Measurements from ENCODE around the gene POLR3E. TPM values are rescaled to one million over a fixed set of nuclear protein-coding genes. Genes with fewer than 3 reads are reported as not detected.

The POLR3E gene
- total and polyA plus RNA-seq, 5 donors from 2014 or later, result 10.2 to 249 (median 16.2) TPM

DNA sequence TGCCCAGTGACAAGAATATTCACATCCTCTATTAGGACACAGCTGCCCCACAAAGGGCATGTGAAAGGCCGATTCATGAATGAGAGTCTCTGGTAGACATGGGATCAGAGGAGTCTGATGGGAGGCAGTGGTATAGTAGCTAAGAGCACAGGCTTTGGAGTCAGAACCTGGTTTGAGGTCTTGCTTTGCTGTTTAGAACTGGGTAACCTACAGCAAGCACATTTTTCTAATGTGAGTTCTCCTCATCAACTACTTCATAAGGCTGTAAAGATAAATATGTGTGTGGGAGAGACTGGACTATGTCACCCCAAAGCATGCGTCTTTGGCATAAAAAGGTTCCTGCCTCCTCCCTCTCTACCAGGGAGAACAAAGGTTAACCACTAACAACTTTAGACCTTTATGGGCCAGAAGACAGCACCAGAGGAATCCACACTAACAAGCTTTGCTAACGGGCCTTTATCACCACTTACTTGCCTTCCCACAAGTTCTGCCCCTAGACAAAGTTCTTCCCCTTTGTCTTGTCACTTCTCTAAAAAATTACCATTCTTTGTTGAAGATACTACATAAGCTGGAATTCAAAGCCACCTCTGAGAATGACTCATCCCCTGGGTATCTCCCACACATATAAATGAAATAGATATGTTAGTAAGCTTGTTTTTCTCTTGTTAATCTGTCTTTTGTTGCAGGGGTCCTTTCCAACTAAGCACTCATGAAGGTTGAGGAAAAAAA is 56.1 kb downstream of the POLR3E start:
- H3K27me3 Mint-ChIP-seq, result no peaks in the 10 kb centered on the region
- Histone ChIP-seq H3K4me3 (ENCODE audit: low read depth, low read length) (peak overlapping the region; percentile 53), H3K9me3 (ENCODE audit: control insufficient read depth in 2 of 2, low read length in 2 of 2) (no peaks in the 10 kb centered on the region), H3K36me3 (ENCODE audit: control insufficient read depth, insufficient read depth, low read length) (peaks cover 46% of the 10 kb centered on the region), H3K4me1 (ENCODE audit: control insufficient read depth, insufficient read depth, low read length, poor library complexity, severe bottlenecking) (peaks cover 57% of the 10 kb centered on the region), H3K27ac (ENCODE audit: insufficient read depth, low read length, poor library complexity, severe bottlenecking) (peak overlapping the region; percentile 62), H3K27me3 (ENCODE audit: control insufficient read depth, insufficient read depth, low read length) (no peaks in the 10 kb centered on the region)
- H3K4me3 Mint-ChIP-seq, result peak overlapping the region; percentile 39 to 70 (median 56)
- peaks cover 0 to 1% (median 0%) of the 10 kb centered on the region in 7 donors for H3K9me3 Mint-ChIP-seq
- peaks cover 39% of the 10 kb centered on the region for H3K36me3 Mint-ChIP-seq
- peaks cover 35 to 66% (median 49%) of the 10 kb centered on the region in 4 donors for H3K4me1 Mint-ChIP-seq
- ATAC-seq (ENCODE audit: low read depth in 2 of 2) (peak in 1 of 2 donors; percentile 32), DNase-seq (peak in 1 of 3 donors; percentile 44)
- peak overlapping the region; percentile 64 to 93 (median 76) for H3K27ac Mint-ChIP-seq

- no peaks in the 10 kb centered on the region for H3K27me3 ChIP-seq (ENCODE audit: control insufficient read depth, insufficient read depth, low read length)
- H3K36me3 Mint-ChIP-seq, result peaks cover 35% of the 10 kb centered on the region
- H3K27ac Mint-ChIP-seq, result peak overlapping the region; percentile 64 to 93 (median 87)
- H3K4me3 ChIP-seq (ENCODE audit: low read depth, low read length), result peak overlapping the region; percentile 53
- peak overlapping the region; percentile 39 to 70 (median 56) for H3K4me3 Mint-ChIP-seq
- ATAC-seq (ENCODE audit: low read depth in 2 of 2), result no peak
- H3K9me3 Mint-ChIP-seq, result peaks cover 0 to 1% (median 0%) of the 10 kb centered on the region in 7 donors
- H3K27ac ChIP-seq (ENCODE audit: insufficient read depth, low read length, poor library complexity, severe bottlenecking), result peak overlapping the region; percentile 70
- H3K36me3 ChIP-seq (ENCODE audit: control insufficient read depth, insufficient read depth, low read length), result peaks cover 39% of the 10 kb centered on the region
- peaks cover 30 to 72% (median 54%) of the 10 kb centered on the region in 4 donors for H3K4me1 Mint-ChIP-seq
- H3K9me3 ChIP-seq (ENCODE audit: control insufficient read depth in 2 of 2, low read length in 2 of 2), result no peaks in the 10 kb centered on the region
- H3K27me3 Mint-ChIP-seq, result no peaks in the 10 kb centered on the region
- DNase-seq, result no peak
- H3K4me1 ChIP-seq (ENCODE audit: control insufficient read depth, insufficient read depth, low read length, poor library complexity, severe bottlenecking), result peaks cover 64% of the 10 kb centered on the region
These were observed 56.8 kb downstream of the POLR3E start for GRCh38 chr16:22353933-22354541.

DNA sequence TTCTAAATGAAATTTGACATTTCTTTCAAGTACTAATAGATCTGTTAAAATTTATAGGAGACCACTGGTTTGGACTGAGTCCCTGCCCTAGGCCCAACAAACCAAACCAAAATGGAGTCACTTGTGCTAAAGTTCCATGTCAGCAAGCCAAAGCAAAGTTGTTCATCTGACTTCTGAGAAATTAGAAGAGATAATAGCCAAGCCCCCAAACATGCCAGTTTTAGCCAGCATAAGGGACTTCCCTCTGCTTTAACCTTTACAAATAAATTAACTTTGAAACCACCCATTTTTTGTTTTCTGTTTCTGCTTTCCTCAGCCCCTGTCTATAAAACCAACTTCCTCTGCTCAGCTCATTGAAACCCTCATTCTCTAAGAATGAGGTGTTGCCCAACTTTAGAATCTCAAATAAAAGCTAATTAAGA is 58.3 kb downstream of the POLR3E start:
- Mint-ChIP-seq H3K36me3 (peaks cover 35% of the 10 kb centered on the region), H3K9me3 (peaks cover 0 to 1% (median 0%) of the 10 kb centered on the region in 7 donors), H3K4me3 (peak overlapping the region; percentile 19 to 68 (median 49)), H3K4me1 (peaks cover 29 to 84% (median 58%) of the 10 kb centered on the region in 4 donors), H3K27ac (peak overlapping the region; percentile 2 to 82 (median 64)), H3K27me3 (no peaks in the 10 kb centered on the region)
- peak overlapping the region; percentile 66 for H3K4me3 ChIP-seq (ENCODE audit: low read depth, low read length)
- peak in 2 of 3 donors; percentile 48 to 76 for DNase-seq
- peak in 1 of 2 donors; percentile 17 for ATAC-seq (ENCODE audit: low read depth in 2 of 2)
- H3K4me1 ChIP-seq (ENCODE audit: control insufficient read depth, insufficient read depth, low read length, poor library complexity, severe bottlenecking), result peaks cover 79% of the 10 kb centered on the region
- no peaks in the 10 kb centered on the region for H3K9me3 ChIP-seq (ENCODE audit: control insufficient read depth in 2 of 2, low read length in 2 of 2)
- H3K27me3 ChIP-seq (ENCODE audit: control insufficient read depth, insufficient read depth, low read length), result no peaks in the 10 kb centered on the region
- H3K27ac ChIP-seq (ENCODE audit: insufficient read depth, low read length, poor library complexity, severe bottlenecking), result peak overlapping the region; percentile 70
- peaks cover 31% of the 10 kb centered on the region for H3K36me3 ChIP-seq (ENCODE audit: control insufficient read depth, insufficient read depth, low read length)

DNA sequence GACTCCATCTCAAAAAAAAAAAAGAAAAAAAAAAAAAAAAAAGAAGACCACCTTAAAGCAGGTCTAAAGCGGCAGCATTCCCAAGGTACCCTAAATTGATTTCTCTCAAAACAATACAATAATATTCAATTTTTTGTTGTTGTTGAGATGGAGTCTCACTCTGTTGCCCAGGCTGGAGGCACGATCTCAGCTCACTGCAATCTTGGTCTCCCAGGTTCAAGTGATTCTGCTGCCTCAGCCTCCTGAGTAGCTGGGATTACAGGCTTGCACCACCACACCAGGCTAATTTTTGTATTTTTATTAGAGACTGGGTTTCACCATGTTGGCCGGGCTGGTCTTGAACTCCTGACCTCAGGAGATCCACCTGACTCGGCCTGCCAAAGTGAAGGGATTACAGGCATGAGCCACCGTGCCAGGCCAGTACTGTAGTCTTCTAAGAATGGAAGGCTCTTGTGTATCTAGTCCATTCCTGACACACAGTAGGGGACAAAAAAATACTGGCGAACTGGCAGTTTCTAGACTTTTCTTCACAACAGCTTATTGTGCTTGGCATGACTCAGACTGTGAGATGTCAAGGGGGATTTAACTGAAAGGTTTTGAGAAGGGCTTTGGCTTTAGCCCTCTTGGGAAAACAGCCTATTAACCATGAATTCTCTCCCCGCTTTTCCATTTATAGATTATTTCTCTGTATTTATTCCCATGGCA is 59.9 kb downstream of the POLR3E start:
- Mint-ChIP-seq H3K27ac (peak overlapping the region; percentile 89 to 95 (median 93)), H3K4me3 (peak overlapping the region; percentile 53 to 90 (median 82)), H3K36me3 (peaks cover 29% of the 10 kb centered on the region), H3K27me3 (no peaks in the 10 kb centered on the region), H3K9me3 (peaks cover 0 to 1% (median 0%) of the 10 kb centered on the region in 7 donors), H3K4me1 (peaks cover 35 to 88% (median 63%) of the 10 kb centered on the region in 4 donors)
- peak overlapping the region; percentile 83 for H3K27ac ChIP-seq (ENCODE audit: insufficient read depth, low read length, poor library complexity, severe bottlenecking)
- no peak for DNase-seq
- H3K36me3 ChIP-seq (ENCODE audit: control insufficient read depth, insufficient read depth, low read length), result peaks cover 22% of the 10 kb centered on the region
- H3K27me3 ChIP-seq (ENCODE audit: control insufficient read depth, insufficient read depth, low read length), result no peaks in the 10 kb centered on the region
- H3K4me3 ChIP-seq (ENCODE audit: low read depth, low read length), result peak overlapping the region; percentile 72
- no peaks in the 10 kb centered on the region for H3K9me3 ChIP-seq (ENCODE audit: control insufficient read depth in 2 of 2, low read length in 2 of 2)
- peaks cover 83% of the 10 kb centered on the region for H3K4me1 ChIP-seq (ENCODE audit: control insufficient read depth, insufficient read depth, low read length, poor library complexity, severe bottlenecking)
- ATAC-seq (ENCODE audit: low read depth in 2 of 2), result peak; percentile 18 to 20

DNA sequence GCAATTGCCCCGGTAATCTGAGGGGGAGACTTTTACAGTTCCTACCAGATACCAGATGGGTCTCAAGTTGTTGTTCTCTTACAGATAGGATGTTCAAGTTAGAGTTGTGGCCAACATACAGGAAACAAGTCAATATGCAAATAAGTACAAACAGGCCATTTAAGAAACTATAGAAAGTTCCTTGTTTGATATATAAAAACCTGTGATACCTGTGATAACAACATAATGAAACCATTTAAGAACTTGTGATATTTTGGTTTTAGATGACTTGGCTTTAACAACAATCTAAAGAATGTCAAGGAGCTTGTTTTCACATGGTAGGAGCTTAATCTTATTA is 60.4 kb downstream of the POLR3E start:
- Mint-ChIP-seq H3K9me3 (peaks cover 0 to 1% (median 0%) of the 10 kb centered on the region in 7 donors), H3K27me3 (no peaks in the 10 kb centered on the region), H3K36me3 (peaks cover 33% of the 10 kb centered on the region), H3K27ac (peak overlapping the region; percentile 89 to 95 (median 93)), H3K4me3 (peak overlapping the region; percentile 53 to 90 (median 82)), H3K4me1 (peaks cover 35 to 88% (median 65%) of the 10 kb centered on the region in 4 donors)
- no peaks in the 10 kb centered on the region for H3K9me3 ChIP-seq (ENCODE audit: control insufficient read depth in 2 of 2, low read length in 2 of 2)
- peak; percentile 71 to 73 for ATAC-seq (ENCODE audit: low read depth in 2 of 2)
- DNase-seq, result peak in 2 of 3 donors; percentile 65 to 77
- H3K27me3 ChIP-seq (ENCODE audit: control insufficient read depth, insufficient read depth, low read length), result no peaks in the 10 kb centered on the region
- peak overlapping the region; percentile 72 for H3K4me3 ChIP-seq (ENCODE audit: low read depth, low read length)
- peaks cover 83% of the 10 kb centered on the region for H3K4me1 ChIP-seq (ENCODE audit: control insufficient read depth, insufficient read depth, low read length, poor library complexity, severe bottlenecking)
- H3K27ac ChIP-seq (ENCODE audit: insufficient read depth, low read length, poor library complexity, severe bottlenecking), result peak overlapping the region; percentile 83
- H3K36me3 ChIP-seq (ENCODE audit: control insufficient read depth, insufficient read depth, low read length), result peaks cover 23% of the 10 kb centered on the region

DNA sequence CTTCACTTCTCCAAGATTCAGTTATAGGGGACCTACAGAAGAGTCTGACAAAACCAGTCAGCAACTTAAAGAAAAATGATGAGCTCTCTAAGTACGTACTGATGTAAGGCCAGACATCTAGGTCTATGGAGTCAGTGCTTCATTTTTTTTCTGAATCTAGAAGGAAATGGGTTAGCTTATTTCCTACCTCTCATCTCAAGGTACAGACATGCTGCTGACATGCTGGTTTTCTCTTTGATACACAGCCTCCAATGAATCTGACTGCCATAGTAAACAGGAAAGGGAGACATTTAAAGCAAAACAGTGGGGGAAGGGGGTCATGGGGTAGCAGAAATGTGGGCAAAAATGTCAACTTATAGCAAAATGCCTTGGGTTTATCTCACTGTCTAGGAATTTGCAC is 60.8 kb downstream of the POLR3E start:
- Mint-ChIP-seq H3K4me3 (peak overlapping the region; percentile 53 to 90 (median 82)), H3K27me3 (no peaks in the 10 kb centered on the region), H3K9me3 (peaks cover 0 to 1% (median 0%) of the 10 kb centered on the region in 7 donors), H3K27ac (peak overlapping the region; percentile 89 to 95 (median 93)), H3K36me3 (peaks cover 36% of the 10 kb centered on the region), H3K4me1 (peaks cover 36 to 87% (median 65%) of the 10 kb centered on the region in 4 donors)
- peak overlapping the region; percentile 72 for H3K4me3 ChIP-seq (ENCODE audit: low read depth, low read length)
- peak; percentile 75 to 84 for ATAC-seq (ENCODE audit: low read depth in 2 of 2)
- H3K9me3 ChIP-seq (ENCODE audit: control insufficient read depth in 2 of 2, low read length in 2 of 2), result no peaks in the 10 kb centered on the region
- peak in 2 of 3 donors; percentile 72 to 82 for DNase-seq
- peaks cover 79% of the 10 kb centered on the region for H3K4me1 ChIP-seq (ENCODE audit: control insufficient read depth, insufficient read depth, low read length, poor library complexity, severe bottlenecking)
- H3K27ac ChIP-seq (ENCODE audit: insufficient read depth, low read length, poor library complexity, severe bottlenecking), result peak overlapping the region; percentile 83
- peaks cover 24% of the 10 kb centered on the region for H3K36me3 ChIP-seq (ENCODE audit: control insufficient read depth, insufficient read depth, low read length)
- H3K27me3 ChIP-seq (ENCODE audit: control insufficient read depth, insufficient read depth, low read length), result no peaks in the 10 kb centered on the region

GRCh38 chr16:22359679-22360078 is 62.5 kb downstream of the POLR3E start:
- ATAC-seq (ENCODE audit: low read depth in 2 of 2), result no peak
- Histone ChIP-seq H3K36me3 (ENCODE audit: control insufficient read depth, insufficient read depth, low read length) (peaks cover 32% of the 10 kb centered on the region), H3K9me3 (ENCODE audit: control insufficient read depth in 2 of 2, low read length in 2 of 2) (no peaks in the 10 kb centered on the region), H3K4me1 (ENCODE audit: control insufficient read depth, insufficient read depth, low read length, poor library complexity, severe bottlenecking) (peaks cover 63% of the 10 kb centered on the region), H3K27ac (ENCODE audit: insufficient read depth, low read length, poor library complexity, severe bottlenecking) (peak overlapping the region; percentile 83), H3K27me3 (ENCODE audit: control insufficient read depth, insufficient read depth, low read length) (no peaks in the 10 kb centered on the region), H3K4me3 (ENCODE audit: low read depth, low read length) (peak overlapping the region; percentile 45)
- Mint-ChIP-seq H3K4me1 (peaks cover 35 to 87% (median 61%) of the 10 kb centered on the region in 4 donors), H3K27me3 (no peaks in the 10 kb centered on the region), H3K36me3 (peaks cover 47% of the 10 kb centered on the region), H3K27ac (peak overlapping the region; percentile 81 to 94 (median 88)), H3K9me3 (peaks cover 0 to 1% (median 0%) of the 10 kb centered on the region in 7 donors), H3K4me3 (peak overlapping the region in 3 of 4 donors; percentile 13 to 58 (median 16))
- no peak for DNase-seq

Measured in CD4-positive, CD25-positive, alpha-beta regulatory T cell (primary cell).